Subcutaneous abdominal adipose tissue (tissue), 5 donors: ENCODE results near the gene RAVER2.

Source experiments
- H3K27ac ChIP-seq: one replicate; pipeline ENCODE4 v1.7.0; 2013; ENCODE audit warnings: low read depth, mild to moderate bottlenecking, inconsistent platforms, low read length, moderate library complexity
- H3K27me3 ChIP-seq, 5 donors: one replicate each; pipeline ENCODE4 v1.7.0; 2013; ENCODE audit warnings: low read length in 5 of 5, inconsistent platforms in 1 of 5; ENCODE audit not compliant: control insufficient read depth in 5 of 5, insufficient read depth in 4 of 5
- H3K36me3 ChIP-seq, 5 donors: one replicate each; pipeline ENCODE4 v1.7.0; 2013; ENCODE audit warnings: low read length in 5 of 5; ENCODE audit not compliant: control insufficient read depth in 5 of 5, insufficient read depth in 5 of 5
- H3K4me1 ChIP-seq, 5 donors: one replicate each; pipeline ENCODE4 v1.7.0; 2013; ENCODE audit warnings: low read length in 5 of 5, mild to moderate bottlenecking in 3 of 5, moderate library complexity in 1 of 5; ENCODE audit not compliant: control insufficient read depth in 5 of 5, insufficient read depth in 5 of 5
- H3K4me3 ChIP-seq, 5 donors: one replicate each; pipeline ENCODE4 v1.7.0; 2013; ENCODE audit warnings: low read length in 5 of 5, low read depth in 1 of 5
- H3K9ac ChIP-seq, 5 donors: one replicate each; pipeline ENCODE4 v1.7.0; 2013; ENCODE audit warnings: low read length in 5 of 5, mild to moderate bottlenecking in 4 of 5, moderate library complexity in 3 of 5
- H3K9me3 ChIP-seq, 5 donors: one replicate each; pipeline ENCODE4 v1.7.0; 2013; ENCODE audit warnings: low read length in 5 of 5; ENCODE audit not compliant: control insufficient read depth in 5 of 5
- donor health status: healthy.
- donor health status: healthy.
- donor health status: healthy.
- donor health status: healthy.
- donor health status: healthy.

RAVER2 gene

DNA sequence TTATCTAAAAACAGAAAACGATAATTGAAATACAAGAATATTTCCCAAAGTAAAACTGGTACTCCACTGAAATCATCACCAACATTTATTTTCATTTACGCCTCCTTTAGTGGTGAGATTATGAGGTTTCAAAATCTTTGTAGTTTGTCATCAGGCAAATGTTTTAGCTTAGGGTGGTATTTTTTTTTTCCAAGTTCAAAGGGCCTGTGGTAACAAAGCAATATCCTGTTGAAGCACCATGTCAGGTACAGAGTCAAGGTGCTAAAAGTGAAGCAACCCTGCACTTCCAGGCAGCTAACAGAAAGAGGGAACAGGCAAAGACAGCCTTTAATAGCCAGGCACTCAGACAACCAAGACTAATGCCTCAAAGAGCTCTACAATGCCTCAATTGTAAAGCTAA lies 132.3 kb downstream of the RAVER2 start:
- no peak overlapping the region for H3K9ac ChIP-seq
- H3K4me1 ChIP-seq: peaks cover 0 to 29% (median 20%) of the 10 kb centered on the region in 5 donors
- no peaks in the 10 kb centered on the region for H3K9me3 ChIP-seq
- H3K27ac ChIP-seq: no peak overlapping the region
- no peaks in the 10 kb centered on the region for H3K27me3 ChIP-seq
- no peak overlapping the region for H3K4me3 ChIP-seq
- peaks cover 24 to 74% (median 49%) of the 10 kb centered on the region in 5 donors for H3K36me3 ChIP-seq

DNA sequence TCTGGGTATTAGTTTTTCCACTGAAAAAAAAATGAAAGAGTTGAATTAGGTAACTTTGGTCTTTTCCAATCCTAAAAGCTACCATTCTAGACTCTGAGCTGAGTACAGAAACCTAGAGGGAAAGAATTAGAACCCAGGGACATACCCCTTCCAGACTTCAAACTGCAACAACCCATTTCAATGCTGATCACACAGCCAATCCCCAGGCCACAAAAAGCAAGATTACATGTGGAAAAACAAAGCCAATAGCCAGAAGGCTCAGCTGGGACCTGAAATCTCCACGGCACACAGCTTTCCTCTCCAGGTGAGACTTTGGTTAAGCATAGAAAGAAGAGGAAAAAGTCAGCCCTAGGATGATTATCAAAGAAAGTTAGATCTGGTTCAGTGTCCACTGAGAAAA lies 132.7 kb downstream of the RAVER2 start:
- Histone ChIP-seq H3K9ac (no peak overlapping the region), H3K27ac (no peak overlapping the region), H3K27me3 (no peaks in the 10 kb centered on the region), H3K9me3 (no peaks in the 10 kb centered on the region), H3K4me1 (peaks cover 0 to 29% (median 20%) of the 10 kb centered on the region in 5 donors), H3K4me3 (no peak overlapping the region), H3K36me3 (peaks cover 26 to 75% (median 48%) of the 10 kb centered on the region in 5 donors)

DNA sequence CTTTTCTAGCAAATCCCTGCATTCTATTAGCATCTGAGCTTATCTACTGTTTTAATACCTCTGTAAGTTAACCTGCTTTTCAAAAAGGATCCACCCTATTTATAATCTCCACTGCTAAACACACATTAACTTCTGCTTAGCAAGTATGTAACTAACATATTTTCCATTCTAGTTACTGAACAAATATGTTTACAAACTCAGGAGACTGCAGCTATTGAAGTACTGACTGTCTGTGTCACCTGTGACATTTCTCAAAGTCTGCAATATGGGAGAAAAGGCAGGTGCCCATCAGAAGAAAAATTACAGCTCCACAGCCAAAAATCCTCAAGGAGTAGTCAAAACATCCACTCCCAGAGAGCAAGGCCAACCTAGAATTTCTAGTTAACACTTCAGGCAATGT lies 133.2 kb downstream of the RAVER2 start:
- H3K4me1 ChIP-seq: peaks cover 0 to 25% (median 17%) of the 10 kb centered on the region in 5 donors
- H3K4me3 ChIP-seq: no peak overlapping the region
- H3K36me3 ChIP-seq: peaks cover 26 to 75% (median 49%) of the 10 kb centered on the region in 5 donors
- H3K9me3 ChIP-seq: no peaks in the 10 kb centered on the region
- no peaks in the 10 kb centered on the region for H3K27me3 ChIP-seq
- no peak overlapping the region for H3K9ac ChIP-seq
- H3K27ac ChIP-seq: no peak overlapping the region

DNA sequence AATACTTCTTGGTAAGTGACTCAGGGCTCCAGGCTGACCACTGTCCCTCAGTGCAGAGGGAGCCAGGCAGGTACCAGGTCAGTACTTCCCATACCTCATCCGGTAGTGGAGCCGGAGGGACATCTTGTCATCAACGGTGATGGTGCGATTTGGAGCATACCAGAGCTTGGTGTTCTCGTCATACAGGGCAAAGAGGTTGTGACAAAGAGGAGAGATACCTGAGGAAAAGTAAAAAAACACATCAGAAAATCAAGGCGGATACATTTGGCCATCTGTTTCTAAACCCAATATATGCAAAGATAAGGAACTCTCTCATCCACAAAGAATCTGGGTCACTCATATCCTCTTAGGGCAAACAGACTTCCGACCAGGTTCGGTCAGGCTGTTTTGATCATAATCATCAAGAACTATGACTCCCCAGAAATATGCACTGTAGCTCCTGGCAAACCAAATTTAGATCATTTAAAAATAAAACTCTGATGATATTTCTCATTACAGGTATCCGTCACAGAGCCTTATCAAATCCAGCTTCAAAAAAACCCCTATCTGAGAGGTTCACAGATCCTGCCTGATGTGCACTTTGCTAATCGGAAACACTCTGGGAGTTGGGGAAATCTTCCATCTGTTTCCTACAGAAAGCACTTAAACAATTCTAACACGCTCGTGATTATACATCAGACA lies 134.2 kb downstream of the RAVER2 start:
- no peaks in the 10 kb centered on the region for H3K9me3 ChIP-seq
- peaks cover 26 to 73% (median 49%) of the 10 kb centered on the region in 5 donors for H3K36me3 ChIP-seq
- no peak overlapping the region for H3K9ac ChIP-seq
- H3K4me3 ChIP-seq: no peak overlapping the region
- peak overlapping the region; percentile 6 for H3K27ac ChIP-seq
- H3K4me1 ChIP-seq: peaks cover 0 to 15% (median 10%) of the 10 kb centered on the region in 5 donors
- H3K27me3 ChIP-seq: no peaks in the 10 kb centered on the region

DNA sequence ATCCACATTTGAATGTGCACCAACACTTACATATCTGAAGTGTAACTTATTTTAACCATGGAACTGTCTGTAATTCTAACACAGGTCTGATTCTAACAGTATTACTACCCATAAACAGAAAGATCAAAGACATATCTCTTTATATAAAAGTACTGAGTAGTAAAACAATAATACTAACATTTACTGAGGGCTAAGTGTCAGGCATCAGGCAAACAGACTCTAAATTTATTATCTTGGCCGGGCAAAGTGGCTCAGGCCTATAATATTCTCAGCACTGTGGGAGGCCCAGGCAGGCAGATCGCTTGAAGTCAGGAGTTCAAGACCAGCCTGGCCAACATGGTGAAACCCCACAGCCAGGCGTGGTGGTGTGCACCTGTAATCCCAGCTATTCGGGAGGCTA lies 135.6 kb downstream of the RAVER2 start:
- peaks cover 0 to 10% (median 8%) of the 10 kb centered on the region in 5 donors for H3K4me1 ChIP-seq
- peaks cover 29 to 73% (median 37%) of the 10 kb centered on the region in 5 donors for H3K36me3 ChIP-seq
- no peaks in the 10 kb centered on the region for H3K9me3 ChIP-seq
- H3K4me3 ChIP-seq: no peak overlapping the region
- H3K27ac ChIP-seq: no peak overlapping the region
- no peak overlapping the region for H3K9ac ChIP-seq
- no peaks in the 10 kb centered on the region for H3K27me3 ChIP-seq

DNA sequence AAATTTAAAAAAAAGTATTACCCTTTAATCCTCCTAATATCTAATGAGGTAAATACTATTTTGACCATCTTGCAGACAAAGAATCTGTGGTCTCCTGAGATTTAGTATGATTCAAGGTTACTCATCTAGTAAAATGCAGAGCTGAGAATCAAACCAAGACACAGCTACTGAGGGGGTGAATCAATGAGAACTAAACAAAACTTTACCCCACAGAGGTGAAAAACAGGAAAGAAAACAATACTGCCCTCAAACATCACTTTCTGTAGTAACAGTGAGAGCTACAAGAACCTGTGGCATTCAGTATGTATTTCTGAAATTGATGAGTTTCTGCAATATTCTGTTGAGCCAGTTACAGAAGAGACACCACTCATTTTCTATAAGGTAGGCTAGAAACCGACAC lies 136.4 kb downstream of the RAVER2 start:
- no peak overlapping the region for H3K9ac ChIP-seq
- H3K27ac ChIP-seq: no peak overlapping the region
- peaks cover 28 to 65% (median 29%) of the 10 kb centered on the region in 5 donors for H3K36me3 ChIP-seq
- no peak overlapping the region for H3K4me3 ChIP-seq
- peaks cover 0 to 2% (median under 1%) of the 10 kb centered on the region in 5 donors for H3K4me1 ChIP-seq
- H3K9me3 ChIP-seq: no peaks in the 10 kb centered on the region
- H3K27me3 ChIP-seq: no peaks in the 10 kb centered on the region
